Endothelial cell (in vitro differentiated cells): Measurements from ENCODE around the gene PDE6A. TPM values are rescaled to one million over a fixed set of nuclear protein-coding genes. Genes with fewer than 3 reads are reported as not detected.

Source experiments
- DNase-seq: peaks from one replicate; pipeline ENCODE4 v3.0.0; 2021; ENCODE audit warnings: low spot score
- H3K27ac Mint-ChIP-seq: one replicate; pipeline ENCODE4 v1.8.0; 2021; ENCODE audit warnings: mixed read lengths, inconsistent platforms; ENCODE audit not compliant: unreplicated experiment
- H3K27me3 Mint-ChIP-seq: one replicate; pipeline ENCODE4 v1.8.0; 2021; ENCODE audit warnings: mild to moderate bottlenecking, moderate library complexity, mixed read lengths, inconsistent platforms; ENCODE audit not compliant: unreplicated experiment
- H3K36me3 Mint-ChIP-seq: one replicate; pipeline ENCODE4 v1.8.0; 2021; ENCODE audit warnings: mild to moderate bottlenecking, low read depth, mixed read lengths, inconsistent platforms; ENCODE audit not compliant: unreplicated experiment
- H3K4me1 Mint-ChIP-seq: one replicate; pipeline ENCODE4 v1.8.0; 2021; ENCODE audit warnings: mild to moderate bottlenecking, mixed read lengths, inconsistent platforms; ENCODE audit not compliant: unreplicated experiment
- H3K4me3 Mint-ChIP-seq: one replicate; pipeline ENCODE4 v1.8.0; 2021; ENCODE audit warnings: mild to moderate bottlenecking, mixed read lengths, inconsistent platforms; ENCODE audit not compliant: unreplicated experiment
- H3K9me3 Mint-ChIP-seq: one replicate; pipeline ENCODE4 v1.8.0; 2021; ENCODE audit warnings: mixed read lengths, inconsistent platforms; ENCODE audit not compliant: unreplicated experiment
- CTCF ChIP-seq: fragments of 200-600 bp; sonication (generic); IDR thresholded peaks from one replicate; pipeline ENCODE4 v1.5.0; 2021; ENCODE audit warnings: antibody characterized with exemption; ENCODE audit not compliant: unreplicated experiment
- total RNA-seq: library from RNA; stranded (reverse); fragmentation: NEBNext Ultra II Directional; extraction: Animal tissue kit (Norgen Biotek cat#: 25700); gene quantifications from one replicate; pipeline ENCODE4 v1.2.1, GENCODE V29; 2021; ENCODE audit not compliant: unreplicated experiment

Gene PDE6A
- total RNA-seq, 1 donor from 2014 or later, result not detected

- no peak overlapping the region for H3K27ac Mint-ChIP-seq
- no peak for TF ChIP-seq CTCF
- DNase-seq, result no peak
- H3K4me1 Mint-ChIP-seq, result peaks cover 39% of the 10 kb centered on the region
- peaks cover under 1% of the 10 kb centered on the region for H3K27me3 Mint-ChIP-seq
- no peaks in the 10 kb centered on the region for H3K9me3 Mint-ChIP-seq
- H3K4me3 Mint-ChIP-seq, result no peak overlapping the region
- no peaks in the 10 kb centered on the region for H3K36me3 Mint-ChIP-seq
These were observed 72.1 kb downstream of the PDE6A start for GRCh38 chr5:149872351-149873040.

- H3K4me1 Mint-ChIP-seq, result peaks cover 39% of the 10 kb centered on the region
- H3K27ac Mint-ChIP-seq, result no peak overlapping the region
- H3K36me3 Mint-ChIP-seq, result no peaks in the 10 kb centered on the region
- no peak for TF ChIP-seq CTCF
- peaks cover 2% of the 10 kb centered on the region for H3K27me3 Mint-ChIP-seq
- DNase-seq, result no peak
- H3K4me3 Mint-ChIP-seq, result no peak overlapping the region
- no peaks in the 10 kb centered on the region for H3K9me3 Mint-ChIP-seq
These were observed 73.1 kb downstream of the PDE6A start for GRCh38 chr5:149871471-149871870.

GRCh38 chr5:149870697-149871096 lies 73.9 kb downstream of the PDE6A start:
- DNase-seq, result no peak
- Mint-ChIP-seq H3K27me3 (peaks cover 2% of the 10 kb centered on the region), H3K27ac (no peak overlapping the region), H3K4me3 (no peak overlapping the region), H3K9me3 (no peaks in the 10 kb centered on the region), H3K4me1 (peaks cover 39% of the 10 kb centered on the region), H3K36me3 (no peaks in the 10 kb centered on the region)
- no peak for TF ChIP-seq CTCF

- Mint-ChIP-seq H3K36me3 (no peaks in the 10 kb centered on the region), H3K4me3 (no peak overlapping the region), H3K9me3 (no peaks in the 10 kb centered on the region), H3K27ac (no peak overlapping the region), H3K4me1 (peaks cover 39% of the 10 kb centered on the region), H3K27me3 (peaks cover 2% of the 10 kb centered on the region)
- TF ChIP-seq CTCF, result no peak
- DNase-seq, result no peak
These were observed 74.4 kb downstream of the PDE6A start for GRCh38 chr5:149870232-149870631.

- Mint-ChIP-seq H3K27me3 (peaks cover 2% of the 10 kb centered on the region), H3K4me3 (no peak overlapping the region), H3K27ac (no peak overlapping the region), H3K9me3 (no peaks in the 10 kb centered on the region), H3K4me1 (peaks cover 35% of the 10 kb centered on the region), H3K36me3 (no peaks in the 10 kb centered on the region)
- DNase-seq, result no peak
- TF ChIP-seq CTCF, result no peak
These were observed 75.2 kb downstream of the PDE6A start for GRCh38 chr5:149869411-149869821.
